Measurements from ENCODE around the gene TCP11.
"Not testable (repeated sequence)": the region's sequence is repeated elsewhere in the genome, so short reads cannot be mapped to it uniquely, and the experiment has no call there.

TCP11 gene

GRCh38 chr6:35142588-35143569 is 1.7 kb upstream of the TCP11 start:
- DNase-seq: no peak

GRCh38 chr6:35140639-35141006 is 516 bp downstream of the TCP11 start:
- no peak for DNase-seq

GRCh38 chr6:35139924-35140638 is 1.1 kb downstream of the TCP11 start:
- DNase-seq: peak; percentile 29

GRCh38 chr6:35139470-35139869 is 1.7 kb downstream of the TCP11 start:
- no peak for DNase-seq

GRCh38 chr6:35138191-35138590 is 2.9 kb downstream of the TCP11 start:
- not testable (repeated sequence) for DNase-seq

- DNase-seq: no peak
Observed at GRCh38 chr6:35136185-35136584, 5.0 kb downstream of the TCP11 start.

GRCh38 chr6:35128496-35128895 is 12.6 kb downstream of the TCP11 start:
- DNase-seq: no peak

GRCh38 chr6:35128042-35128441 is 13.1 kb downstream of the TCP11 start:
- DNase-seq: no peak

GRCh38 chr6:35124356-35124755 is 16.8 kb downstream of the TCP11 start:
- no peak for DNase-seq

GRCh38 chr6:35120746-35121145 is 20.4 kb downstream of the TCP11 start:
- DNase-seq: no peak

GRCh38 chr6:35108309-35108885 is 32.7 kb downstream of the TCP11 start:
- DNase-seq: no peak

- DNase-seq: not testable (repeated sequence)
Observed at GRCh38 chr6:35107761-35108160, 33.4 kb downstream of the TCP11 start.

GRCh38 chr6:35107208-35107607 is 33.9 kb downstream of the TCP11 start:
- not testable (repeated sequence) for DNase-seq

- DNase-seq: not testable (repeated sequence)
Observed at GRCh38 chr6:35106061-35106460, 35.1 kb downstream of the TCP11 start.

GRCh38 chr6:35105078-35105477 is 36.1 kb downstream of the TCP11 start:
- no peak for DNase-seq

GRCh38 chr6:35099116-35099515 is 42.0 kb downstream of the TCP11 start:
- DNase-seq: no peak

GRCh38 chr6:35096129-35096862 is 44.8 kb downstream of the TCP11 start:
- no peak for DNase-seq

- no peak for DNase-seq
Observed at GRCh38 chr6:35094183-35094582, 47.0 kb downstream of the TCP11 start.

GRCh38 chr6:35093783-35094182 is 47.4 kb downstream of the TCP11 start:
- no peak for DNase-seq

- DNase-seq: no peak
Observed at GRCh38 chr6:35093118-35093445, 48.1 kb downstream of the TCP11 start.

- DNase-seq: no peak
Observed at GRCh38 chr6:35092362-35093117, 48.6 kb downstream of the TCP11 start.

- DNase-seq: no peak
Observed at GRCh38 chr6:35091346-35092083, 49.6 kb downstream of the TCP11 start.

All from stimulated activated CD4-positive, alpha-beta T cell treated with anti-CD3 and anti-CD28 coated beads, Interleukin-1b, Interleukin-23, amount 100 ng/mL, for 48 hours (primary cell).